Measurements from ENCODE around the gene COL24A1. TPM values are rescaled to one million over a fixed set of nuclear protein-coding genes. Genes with fewer than 3 reads are reported as not detected.
"Not testable (repeated sequence)": the region's sequence is repeated elsewhere in the genome, so short reads cannot be mapped to it uniquely, and the experiment has no call there.

Gene COL24A1
- total RNA-seq, 1 donor from 2014 or later = not detected

- H3K4me1 Mint-ChIP-seq (ENCODE audit: low read depth) = no peaks in the 10 kb centered on the region
- H3K4me3 Mint-ChIP-seq (ENCODE audit: low read depth) = no peak overlapping the region
- no peaks in the 10 kb centered on the region for H3K27me3 Mint-ChIP-seq (ENCODE audit: low read depth)
- H3K27ac Mint-ChIP-seq = no peak overlapping the region
- no peak for DNase-seq (ENCODE audit: low spot score)
- no peaks in the 10 kb centered on the region for H3K9me3 Mint-ChIP-seq
- intact Hi-C loops (cut with micrococcal nuclease) = no loop called here
- H3K36me3 Mint-ChIP-seq (ENCODE audit: low read depth) = no peaks in the 10 kb centered on the region
Measured at GRCh38 chr1:86100401-86100800, 56.2 kb downstream of the COL24A1 start.

- intact Hi-C loops (cut with micrococcal nuclease) = no loop called here
- H3K4me3 Mint-ChIP-seq (ENCODE audit: low read depth) = no peak overlapping the region
- no peaks in the 10 kb centered on the region for H3K4me1 Mint-ChIP-seq (ENCODE audit: low read depth)
- no peaks in the 10 kb centered on the region for H3K36me3 Mint-ChIP-seq (ENCODE audit: low read depth)
- no peaks in the 10 kb centered on the region for H3K27me3 Mint-ChIP-seq (ENCODE audit: low read depth)
- no peak for DNase-seq (ENCODE audit: low spot score)
- no peak overlapping the region for H3K27ac Mint-ChIP-seq
- H3K9me3 Mint-ChIP-seq = no peaks in the 10 kb centered on the region
Measured at GRCh38 chr1:86089765-86090164, 66.8 kb downstream of the COL24A1 start.

GRCh38 chr1:86085741-86086409 lies 70.7 kb downstream of the COL24A1 start:
- no peak overlapping the region for H3K4me3 Mint-ChIP-seq (ENCODE audit: low read depth)

DNA sequence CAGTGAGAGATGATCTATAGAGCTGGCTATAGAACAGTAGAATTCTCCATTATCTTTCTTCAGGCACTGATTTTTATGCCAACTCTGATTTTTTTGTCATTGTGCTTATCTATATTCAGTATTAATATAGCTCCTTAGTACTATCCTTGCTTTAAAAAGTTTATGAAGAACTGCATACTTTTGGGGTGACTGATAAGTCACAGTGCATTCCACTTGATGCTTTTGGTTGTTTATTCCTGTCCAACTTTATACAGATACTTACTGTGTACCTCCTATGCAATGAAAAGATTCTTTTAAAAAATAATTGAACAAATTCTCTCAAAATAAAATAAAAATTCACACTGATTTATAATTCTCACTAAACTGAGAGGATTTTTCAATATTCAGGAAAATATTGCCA lies 71.6 kb downstream of the COL24A1 start:
- Mint-ChIP-seq H3K27me3 (ENCODE audit: low read depth) (no peaks in the 10 kb centered on the region), H3K4me3 (ENCODE audit: low read depth) (no peak overlapping the region)

More at GRCh38 chr1:86085741-86086409, 70.7 kb downstream of the COL24A1 start:
- Mint-ChIP-seq H3K36me3 (ENCODE audit: low read depth) (no peaks in the 10 kb centered on the region), H3K27me3 (ENCODE audit: low read depth) (no peaks in the 10 kb centered on the region), H3K9me3 (no peaks in the 10 kb centered on the region), H3K4me1 (ENCODE audit: low read depth) (no peaks in the 10 kb centered on the region), H3K27ac (no peak overlapping the region)
- intact Hi-C loops (cut with micrococcal nuclease) = no loop called here
- no peak for DNase-seq (ENCODE audit: low spot score)

GRCh38 chr1:86082183-86082582 lies 74.4 kb downstream of the COL24A1 start:
- Mint-ChIP-seq H3K9me3 (no peaks in the 10 kb centered on the region), H3K27me3 (ENCODE audit: low read depth) (no peaks in the 10 kb centered on the region), H3K36me3 (ENCODE audit: low read depth) (no peaks in the 10 kb centered on the region), H3K4me1 (ENCODE audit: low read depth) (no peaks in the 10 kb centered on the region), H3K27ac (no peak overlapping the region), H3K4me3 (ENCODE audit: low read depth) (no peak overlapping the region)
- intact Hi-C loops (cut with micrococcal nuclease) = no loop called here
- no peak for DNase-seq (ENCODE audit: low spot score)

More for the DNA sequence above, 71.6 kb downstream of the COL24A1 start:
- intact Hi-C loops (cut with micrococcal nuclease) = no loop called here
- Mint-ChIP-seq H3K36me3 (ENCODE audit: low read depth) (no peaks in the 10 kb centered on the region), H3K4me1 (ENCODE audit: low read depth) (no peaks in the 10 kb centered on the region), H3K9me3 (no peaks in the 10 kb centered on the region), H3K27ac (no peak overlapping the region)
- no peak for DNase-seq (ENCODE audit: low spot score)

DNA sequence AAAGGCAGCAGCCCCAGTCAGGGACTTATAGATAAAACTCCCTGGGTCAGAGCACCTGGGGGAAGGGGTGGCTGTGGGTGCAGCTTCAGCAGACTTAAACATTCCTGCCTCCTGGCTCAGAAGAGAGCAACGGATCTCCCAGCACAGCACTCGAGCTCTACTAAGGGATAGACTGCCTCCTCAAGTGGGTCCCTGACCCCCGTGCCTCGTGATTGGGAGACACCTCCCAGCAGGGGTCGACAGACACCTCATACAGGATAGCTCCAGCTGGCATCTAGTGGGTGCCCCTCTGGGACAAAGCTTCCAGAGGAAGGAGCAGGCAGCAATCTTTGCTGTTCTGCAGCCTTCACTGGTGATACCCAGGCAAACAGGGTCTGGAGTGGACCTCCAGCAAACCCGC lies 84.1 kb downstream of the COL24A1 start:
- intact Hi-C loops (cut with micrococcal nuclease); DNase-seq (ENCODE audit: low spot score); H3K27ac Mint-ChIP-seq; H3K36me3 Mint-ChIP-seq (ENCODE audit: low read depth); H3K9me3 Mint-ChIP-seq; H3K4me3 Mint-ChIP-seq (ENCODE audit: low read depth); H3K27me3 Mint-ChIP-seq (ENCODE audit: low read depth); H3K4me1 Mint-ChIP-seq (ENCODE audit: low read depth): not testable (repeated sequence)

DNA sequence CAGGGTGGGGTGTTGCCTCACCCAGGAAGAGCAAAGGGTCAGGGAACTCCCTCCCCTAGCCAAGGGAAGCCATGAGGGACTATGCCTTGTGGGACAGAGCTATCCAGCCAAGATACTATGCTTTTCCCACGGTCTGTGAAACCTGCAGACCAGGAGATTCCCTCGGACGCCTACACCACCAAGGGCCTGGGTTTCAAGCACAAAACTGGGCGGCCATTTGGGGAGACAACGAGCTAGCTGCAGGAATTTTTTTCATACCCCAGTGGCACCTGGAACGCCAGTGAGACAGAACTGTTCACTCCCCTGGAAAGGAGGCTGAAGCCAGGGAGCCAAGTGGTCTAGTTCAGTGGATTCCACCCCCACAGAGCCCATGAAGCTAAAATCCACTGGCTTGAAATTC lies 84.7 kb downstream of the COL24A1 start:
- H3K36me3 Mint-ChIP-seq (ENCODE audit: low read depth) = not testable (repeated sequence)

DNA sequence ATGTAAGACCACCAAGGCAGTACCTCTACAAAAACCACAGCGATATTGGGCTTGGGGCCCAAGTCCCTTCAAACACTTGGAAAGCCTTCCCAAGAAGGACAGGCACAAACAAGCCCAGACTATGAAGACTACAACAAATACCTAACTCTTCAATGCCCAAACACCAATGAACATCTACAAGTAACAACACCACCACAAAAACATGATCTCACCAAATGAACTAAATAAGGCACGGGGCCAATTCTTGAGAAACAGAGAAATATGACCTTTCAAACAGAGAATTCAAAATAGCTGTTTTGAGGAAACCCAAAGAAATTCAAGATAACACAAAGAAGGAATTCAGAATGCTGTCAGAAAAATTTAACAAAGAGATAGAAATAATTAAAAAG lies 86.8 kb downstream of the COL24A1 start:
- intact Hi-C loops (cut with micrococcal nuclease) = no loop called here
- H3K9me3 Mint-ChIP-seq = no peaks in the 10 kb centered on the region
- no peaks in the 10 kb centered on the region for H3K4me1 Mint-ChIP-seq (ENCODE audit: low read depth)
- DNase-seq (ENCODE audit: low spot score) = no peak
- H3K27ac Mint-ChIP-seq = no peak overlapping the region
- H3K27me3 Mint-ChIP-seq (ENCODE audit: low read depth) = no peaks in the 10 kb centered on the region
- H3K4me3 Mint-ChIP-seq (ENCODE audit: low read depth) = no peak overlapping the region
- no peaks in the 10 kb centered on the region for H3K36me3 Mint-ChIP-seq (ENCODE audit: low read depth)

More for the DNA sequence above, 84.7 kb downstream of the COL24A1 start:
- H3K4me3 Mint-ChIP-seq (ENCODE audit: low read depth); DNase-seq (ENCODE audit: low spot score); H3K27ac Mint-ChIP-seq; H3K27me3 Mint-ChIP-seq (ENCODE audit: low read depth); intact Hi-C loops (cut with micrococcal nuclease); H3K9me3 Mint-ChIP-seq; H3K4me1 Mint-ChIP-seq (ENCODE audit: low read depth): not testable (repeated sequence)

DNA sequence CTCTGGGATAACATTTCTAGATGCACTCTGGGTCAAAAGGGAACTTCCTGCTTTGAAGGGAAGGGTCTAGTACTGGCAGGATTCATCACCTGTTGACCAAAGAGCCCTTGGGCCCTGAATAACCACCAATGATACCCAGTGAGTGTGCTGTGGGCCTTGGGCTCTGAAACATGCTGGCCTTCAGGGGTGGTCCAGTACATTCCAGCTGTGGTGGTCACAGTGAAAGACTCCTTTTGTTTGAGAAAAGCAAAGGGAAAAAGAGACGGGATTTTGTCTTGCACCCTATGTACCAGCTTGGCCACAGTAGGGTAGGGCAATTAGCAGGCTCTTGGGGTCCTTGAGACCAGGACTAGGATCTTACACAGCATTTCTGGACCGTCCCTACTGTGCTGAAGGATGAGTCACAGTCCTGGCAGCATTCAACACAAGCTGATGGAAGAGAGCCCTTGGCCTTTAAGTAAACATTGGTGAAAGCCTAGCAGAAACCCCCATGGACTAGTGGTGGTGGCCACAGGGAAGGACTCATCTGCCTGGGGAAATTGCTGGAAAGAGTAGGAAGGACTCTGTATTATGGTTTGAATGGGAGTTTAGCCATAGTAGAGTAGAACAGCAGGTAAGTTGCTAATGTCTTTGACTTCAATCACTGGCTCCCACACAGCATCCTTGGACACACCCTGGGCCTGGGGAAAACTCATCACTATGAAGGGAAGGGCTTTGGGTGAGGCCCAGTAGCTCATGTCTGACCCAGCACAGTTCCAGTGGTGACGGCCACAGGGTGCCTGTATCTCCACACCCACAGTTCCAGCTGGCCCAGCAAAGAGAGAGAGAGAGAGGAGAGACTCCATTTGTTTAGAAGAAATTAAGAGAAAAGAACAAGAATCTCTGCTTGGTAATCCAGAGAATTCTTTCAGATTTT lies 87.5 kb downstream of the COL24A1 start:
- no peaks in the 10 kb centered on the region for H3K9me3 Mint-ChIP-seq
- no peak overlapping the region for H3K27ac Mint-ChIP-seq
- H3K4me1 Mint-ChIP-seq (ENCODE audit: low read depth) = no peaks in the 10 kb centered on the region
- intact Hi-C loops (cut with micrococcal nuclease) = no loop called here
- H3K27me3 Mint-ChIP-seq (ENCODE audit: low read depth) = no peaks in the 10 kb centered on the region
- H3K36me3 Mint-ChIP-seq (ENCODE audit: low read depth) = no peaks in the 10 kb centered on the region
- no peak overlapping the region for H3K4me3 Mint-ChIP-seq (ENCODE audit: low read depth)
- no peak for DNase-seq (ENCODE audit: low spot score)

DNA sequence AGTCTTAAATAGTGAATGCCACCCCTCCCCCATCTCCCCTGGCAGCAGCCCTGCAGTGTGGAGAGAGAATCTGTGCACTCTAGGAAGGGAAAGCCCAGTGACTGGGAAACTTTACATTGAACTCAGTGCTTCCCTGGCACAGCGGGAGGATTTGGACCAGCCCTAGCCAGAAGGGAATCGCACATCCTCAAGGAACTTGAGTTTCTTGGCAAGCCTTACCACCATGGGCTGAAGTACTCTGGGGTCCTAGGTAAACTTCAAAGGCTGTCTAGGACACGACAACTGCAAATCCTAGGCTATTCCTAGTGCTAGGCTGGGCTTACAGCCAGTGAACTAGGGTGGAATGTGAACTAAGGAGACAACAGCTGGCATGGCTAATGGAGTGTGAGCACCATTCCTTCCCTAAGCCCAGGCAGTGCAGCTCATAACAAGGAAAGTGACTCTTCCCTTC lies 88.3 kb downstream of the COL24A1 start:
- no peak overlapping the region for H3K27ac Mint-ChIP-seq
- DNase-seq (ENCODE audit: low spot score) = no peak
- H3K4me1 Mint-ChIP-seq (ENCODE audit: low read depth) = no peaks in the 10 kb centered on the region
- no peaks in the 10 kb centered on the region for H3K36me3 Mint-ChIP-seq (ENCODE audit: low read depth)
- no peaks in the 10 kb centered on the region for H3K27me3 Mint-ChIP-seq (ENCODE audit: low read depth)
- intact Hi-C loops (cut with micrococcal nuclease) = no loop called here
- H3K4me3 Mint-ChIP-seq (ENCODE audit: low read depth) = no peak overlapping the region
- H3K9me3 Mint-ChIP-seq = no peaks in the 10 kb centered on the region

- Mint-ChIP-seq H3K9me3 (no peaks in the 10 kb centered on the region), H3K27me3 (ENCODE audit: low read depth) (no peaks in the 10 kb centered on the region), H3K36me3 (ENCODE audit: low read depth) (no peaks in the 10 kb centered on the region), H3K4me3 (ENCODE audit: low read depth) (no peak overlapping the region), H3K27ac (no peak overlapping the region), H3K4me1 (ENCODE audit: low read depth) (no peaks in the 10 kb centered on the region)
- intact Hi-C loops (cut with micrococcal nuclease) = no loop called here
- DNase-seq (ENCODE audit: low spot score) = no peak
Measured at GRCh38 chr1:86067626-86068025, 88.9 kb downstream of the COL24A1 start.

GRCh38 chr1:86064899-86065298 lies 91.7 kb downstream of the COL24A1 start:
- no peak for DNase-seq (ENCODE audit: low spot score)
- Mint-ChIP-seq H3K4me1 (ENCODE audit: low read depth) (no peaks in the 10 kb centered on the region), H3K27me3 (ENCODE audit: low read depth) (no peaks in the 10 kb centered on the region), H3K27ac (no peak overlapping the region), H3K4me3 (ENCODE audit: low read depth) (no peak overlapping the region), H3K9me3 (no peaks in the 10 kb centered on the region), H3K36me3 (ENCODE audit: low read depth) (no peaks in the 10 kb centered on the region)
- intact Hi-C loops (cut with micrococcal nuclease) = no loop called here

- H3K36me3 Mint-ChIP-seq (ENCODE audit: low read depth) = no peaks in the 10 kb centered on the region
- intact Hi-C loops (cut with micrococcal nuclease) = no loop called here
- DNase-seq (ENCODE audit: low spot score) = no peak
- H3K4me3 Mint-ChIP-seq (ENCODE audit: low read depth) = no peak overlapping the region
- no peaks in the 10 kb centered on the region for H3K4me1 Mint-ChIP-seq (ENCODE audit: low read depth)
- no peaks in the 10 kb centered on the region for H3K27me3 Mint-ChIP-seq (ENCODE audit: low read depth)
- H3K27ac Mint-ChIP-seq = no peak overlapping the region
- no peaks in the 10 kb centered on the region for H3K9me3 Mint-ChIP-seq
Measured at GRCh38 chr1:86063721-86064120, 92.9 kb downstream of the COL24A1 start.

All from activated T-helper 2 cell treated with anti-CD3 and anti-CD28 coated beads, Interferon-gamma antibody, Interleukin-2, Interleukin-4, amounts not matched to agents 10 μg/mL and 5 μg/mL and 100 μg/mL, durations not matched to agents 14 hours and 24 hours and 36 hours (primary cell).